ENCODE measurements around the gene EFCAB14. TPM values are rescaled to one million over a fixed set of nuclear protein-coding genes. Genes with fewer than 3 reads are reported as not detected.

Gene EFCAB14
- total and polyA plus RNA-seq, 2 of the 8 experiments (the other 6 are each of a cell fraction or from before 2014, with no cell fraction given): 19.4 to 40.4 TPM

- TF ChIP-seq TAF1 (IDR thresholded peaks at IDR 0.05; ENCODE audit: low read depth, low read length): no peak
- TF ChIP-seq GTF2F1 (IDR thresholded peaks at IDR 0.05; ENCODE audit: borderline replicate concordance, low read depth, low read length): no peak
- TF ChIP-seq SIRT6 (IDR thresholded peaks at IDR 0.05; ENCODE audit: low read length): no peak
Observed at GRCh38 chr1:46686255-46686654, 32.7 kb downstream of the EFCAB14 start (continued).
